Activated CD8-positive, alpha-beta memory T cell treated with anti-CD3 and anti-CD28 coated beads for 1 hour (primary cell): Measurements from ENCODE around the gene COL16A1.
A peak's percentile ranks its signal among the peaks of the same experiment; 100 is the strongest.
"Not testable (repeated sequence)": the region's sequence is repeated elsewhere in the genome, so short reads cannot be mapped to it uniquely, and the experiment has no call there.

Experiments
- DNase-seq, 2 donors: peaks; one replicate each; pipeline ENCODE4 v3.0.0-alpha.2; 2020; ENCODE audit warnings: low read depth in 1 of 2; ENCODE audit errors: extremely low read depth in 1 of 2

COL16A1 gene

DNA sequence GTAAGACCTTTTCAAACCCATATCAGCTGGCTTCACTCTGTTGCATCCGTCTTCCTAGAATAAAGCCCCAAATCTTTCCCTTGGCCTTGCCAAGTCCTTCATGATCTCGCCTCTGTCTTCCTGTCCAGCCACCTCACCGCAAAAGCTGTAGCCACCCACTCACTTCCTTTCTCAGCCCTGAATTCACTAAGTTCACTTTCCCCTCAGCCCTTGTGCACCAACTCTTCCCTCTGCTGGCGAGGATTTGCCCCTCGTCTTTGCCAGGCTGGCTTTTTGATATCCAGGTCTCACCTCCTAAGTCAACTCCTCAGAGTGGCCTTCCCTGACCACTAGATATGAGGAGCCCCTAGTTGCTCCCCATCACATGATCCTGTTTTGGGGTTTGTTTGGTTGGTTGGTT lies 3.9 kb upstream of the COL16A1 start:
- no peak for DNase-seq

- not testable (repeated sequence) for DNase-seq
These were observed 3.3 kb upstream of the COL16A1 start for GRCh38 chr1:31707059-31707600.

- DNase-seq = no peak
These were observed 2.7 kb upstream of the COL16A1 start for GRCh38 chr1:31706384-31707058.

- DNase-seq = peak; percentile 16 to 43
These were observed 1.5 kb upstream of the COL16A1 start for GRCh38 chr1:31705080-31705866.

- DNase-seq = no peak
These were observed 658 bp upstream of the COL16A1 start for GRCh38 chr1:31704271-31705079.

GRCh38 chr1:31702836-31703404 lies 897 bp downstream of the COL16A1 start:
- no peak for DNase-seq

GRCh38 chr1:31701091-31701736 lies 2.6 kb downstream of the COL16A1 start:
- DNase-seq = peak in 1 of 2 donors; percentile 18

DNA sequence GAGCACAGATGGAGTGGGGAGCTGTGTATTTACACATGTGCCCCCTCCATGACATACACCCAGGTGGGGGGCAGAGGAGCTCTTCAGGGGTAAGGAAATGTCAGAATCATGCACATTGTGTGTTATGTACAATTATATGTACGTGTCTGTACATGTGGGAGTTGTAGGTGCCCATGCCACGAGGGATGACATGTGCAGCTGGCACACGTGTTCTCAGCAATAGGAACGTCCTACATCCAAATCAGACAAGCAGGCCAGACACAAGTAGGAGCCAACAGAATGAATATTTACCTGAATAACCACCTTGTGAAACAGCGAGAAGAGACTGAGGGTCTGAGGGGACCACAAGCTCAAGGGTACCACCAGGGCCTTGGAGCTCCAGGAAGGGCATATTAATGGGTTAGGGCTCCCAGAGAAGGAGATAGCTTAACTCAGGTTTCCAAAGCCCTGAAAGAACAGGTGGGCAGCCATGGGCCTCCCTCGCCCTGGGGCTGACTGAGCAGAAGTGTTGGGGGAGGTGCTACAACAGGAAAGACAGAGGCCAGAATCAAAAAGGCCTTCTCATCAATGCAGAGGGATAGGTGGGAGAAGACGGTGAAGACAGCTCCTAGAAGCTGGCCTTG lies 3.2 kb downstream of the COL16A1 start:
- DNase-seq = no peak

DNA sequence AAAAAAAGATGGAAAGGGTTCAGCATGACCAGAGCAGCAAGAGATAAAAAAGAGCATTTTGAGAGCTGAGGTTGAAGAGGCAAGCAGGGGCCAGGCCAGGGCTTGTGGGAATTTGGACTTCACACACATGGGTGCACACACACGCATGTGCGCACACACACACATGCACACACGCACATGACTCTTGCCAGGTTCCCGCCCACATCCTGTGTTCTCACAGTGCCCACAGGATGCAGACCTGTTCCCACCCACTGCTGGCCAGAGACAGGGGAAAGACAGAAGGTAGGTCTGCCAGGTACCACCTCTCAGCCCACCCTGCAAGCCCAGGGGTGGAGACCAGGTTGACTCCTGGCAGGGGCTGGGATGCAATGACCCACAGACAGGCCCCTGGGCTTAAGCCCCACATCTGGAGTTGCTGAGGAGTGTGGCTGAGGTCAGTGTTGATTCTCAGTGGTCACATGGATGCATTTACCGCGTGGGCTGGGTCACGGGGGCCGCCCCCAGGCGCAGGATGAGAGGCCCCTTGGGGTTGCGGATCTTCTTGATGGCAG lies 4.4 kb downstream of the COL16A1 start:
- DNase-seq = no peak

DNA sequence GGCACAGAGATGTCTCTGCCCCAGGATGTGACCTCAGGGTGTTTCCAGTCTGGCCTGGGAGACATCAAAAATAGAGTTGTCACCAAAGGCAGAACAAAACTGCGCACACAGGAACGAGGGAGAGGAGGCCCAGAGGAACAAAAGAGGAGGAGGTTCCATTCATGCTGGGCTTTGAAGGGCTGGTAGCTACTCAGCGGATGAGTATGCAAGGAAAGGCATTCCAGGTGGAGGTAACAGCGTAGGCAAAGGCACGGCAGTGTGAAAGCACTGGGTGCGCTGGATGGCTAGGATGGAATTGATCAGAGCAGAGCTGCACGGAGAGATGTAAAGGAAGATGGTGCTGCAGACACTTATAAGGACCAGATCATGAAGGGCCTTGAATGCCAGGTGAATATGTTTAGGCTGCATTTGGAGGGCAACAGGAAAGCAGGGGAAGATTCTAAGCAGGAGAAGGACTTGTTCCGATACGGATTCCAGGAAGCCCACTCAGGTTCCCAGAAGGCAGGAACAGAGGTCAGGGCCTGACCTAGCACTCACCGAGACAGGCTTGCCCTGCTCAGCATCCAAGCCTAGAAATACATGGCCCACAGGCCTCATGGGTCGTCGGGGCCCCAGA lies 6.3 kb downstream of the COL16A1 start:
- DNase-seq = no peak

- DNase-seq = no peak
These were observed 7.6 kb downstream of the COL16A1 start for GRCh38 chr1:31696242-31696641.

DNA sequence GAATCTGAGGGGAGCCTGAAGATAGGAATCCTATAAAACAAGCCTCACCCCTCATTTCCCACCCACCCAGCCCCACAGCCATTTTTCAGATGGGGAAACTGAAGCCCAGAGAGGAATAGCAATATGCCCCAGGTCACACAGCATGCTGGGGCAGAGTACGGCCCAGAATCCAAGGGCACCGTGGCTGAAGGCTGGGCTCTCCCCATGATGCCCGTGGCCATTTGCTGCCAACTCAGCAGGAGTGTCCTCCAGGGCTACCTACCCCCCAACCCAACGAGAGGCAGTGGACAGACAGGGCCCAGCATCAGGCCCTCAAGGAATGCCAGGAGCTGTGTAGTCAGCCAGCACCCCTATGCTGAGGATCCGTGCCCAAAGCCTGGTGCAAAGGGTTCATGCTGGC lies 8.5 kb downstream of the COL16A1 start:
- no peak for DNase-seq

- DNase-seq = no peak
These were observed 8.9 kb downstream of the COL16A1 start for GRCh38 chr1:31694964-31695313.

- no peak for DNase-seq
These were observed 9.5 kb downstream of the COL16A1 start for GRCh38 chr1:31694069-31694963.

GRCh38 chr1:31693231-31693630 lies 10.6 kb downstream of the COL16A1 start:
- no peak for DNase-seq

- no peak for DNase-seq
These were observed 11.9 kb downstream of the COL16A1 start for GRCh38 chr1:31691951-31692350.

GRCh38 chr1:31691446-31691845 lies 12.4 kb downstream of the COL16A1 start:
- no peak for DNase-seq

DNA sequence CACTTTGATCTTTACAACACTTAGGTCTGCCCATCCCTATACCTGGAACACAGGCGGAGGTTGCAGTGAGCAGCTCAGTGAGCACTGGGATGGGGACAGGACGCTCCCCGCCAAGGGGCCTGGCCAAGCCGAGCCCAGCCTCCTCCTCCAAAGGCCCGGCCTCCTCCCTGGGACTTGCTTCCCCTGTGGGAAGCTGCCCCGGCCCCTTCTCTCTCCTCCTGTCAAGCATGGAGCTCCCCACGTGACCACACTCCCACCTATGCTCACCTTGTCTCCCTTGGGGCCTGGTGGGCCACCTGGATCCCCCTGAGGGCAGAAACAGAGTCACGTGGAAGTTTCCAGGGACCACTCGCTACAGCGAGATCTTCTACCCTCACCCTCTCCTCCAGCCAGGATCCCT lies 12.9 kb downstream of the COL16A1 start:
- DNase-seq = no peak
